Choroid plexus epithelial cell (primary cell): ENCODE measurements around the gene STARD13.
A peak's percentile ranks its signal among the peaks of the same experiment; 100 is the strongest.

Source experiments
- DNase-seq: peaks from one replicate; pipeline ENCODE4 v3.0.0-alpha.2; 2010; ENCODE audit warnings: low read depth
- H3K4me3 ChIP-seq: 2 replicates; pipeline ENCODE4 v1.5.1; 2011; ENCODE audit warnings: low read depth, mild to moderate bottlenecking, control low read depth, low read length, moderate library complexity
- CTCF ChIP-seq: conservative IDR thresholded peaks from 2 replicates; pipeline ENCODE4 v1.5.1; 2011; ENCODE audit warnings: low read depth, mild to moderate bottlenecking, control low read depth, inconsistent platforms, low read length, moderate library complexity

STARD13 gene

GRCh38 chr13:33235564-33235963 is 50.0 kb downstream of the STARD13 start:
- no peak for TF ChIP-seq CTCF
- DNase-seq, result no peak
- H3K4me3 ChIP-seq, result no peak overlapping the region

- TF ChIP-seq CTCF, result peak; percentile 5
- H3K4me3 ChIP-seq, result no peak overlapping the region
- peak; percentile 82 for DNase-seq
Measured at GRCh38 chr13:33235078-33235477, 50.5 kb downstream of the STARD13 start.

- no peak for DNase-seq
- TF ChIP-seq CTCF, result no peak
- no peak overlapping the region for H3K4me3 ChIP-seq
Measured at GRCh38 chr13:33233547-33233946, 52.0 kb downstream of the STARD13 start.

- no peak for TF ChIP-seq CTCF
Measured at GRCh38 chr13:33232883-33233282, 52.7 kb downstream of the STARD13 start.

GRCh38 chr13:33231339-33231738 is 54.2 kb downstream of the STARD13 start:
- TF ChIP-seq CTCF, result no peak
- DNase-seq, result no peak
- no peak overlapping the region for H3K4me3 ChIP-seq

More at GRCh38 chr13:33232883-33233282, 52.7 kb downstream of the STARD13 start:
- DNase-seq, result no peak
- H3K4me3 ChIP-seq, result no peak overlapping the region

- TF ChIP-seq CTCF, result no peak
- no peak overlapping the region for H3K4me3 ChIP-seq
- peak; percentile 79 for DNase-seq
Measured at GRCh38 chr13:33230178-33230881, 55.2 kb downstream of the STARD13 start.

- no peak for TF ChIP-seq CTCF
- DNase-seq, result no peak
- H3K4me3 ChIP-seq, result no peak overlapping the region
Measured at GRCh38 chr13:33229446-33230177, 55.9 kb downstream of the STARD13 start.
